HAP-1 (cell line): ENCODE data around the gene COX19.

Experiments used
- DNase-seq, 2 experiments: peaks; one replicate each; pipeline ENCODE4 v3.0.0-alpha.2; 2016 to 2020; ENCODE audit warnings: low spot score in 2 of 2
- H3K27me3 ChIP-seq: fragments of 250-450 bp; sonication (Bioruptor Pico); 2 replicates; pipeline ENCODE4 v1.5.1; 2020; ENCODE audit warnings: low read depth, mild to moderate bottlenecking, moderate library complexity
- H3K36me3 ChIP-seq: fragments of 250-450 bp; sonication (Bioruptor Pico); replicated peaks from 2 replicates; pipeline ENCODE4 v1.5.1; 2020; ENCODE audit warnings: mild to moderate bottlenecking
- H3K4me1 ChIP-seq: fragments of 250-450 bp; sonication (Bioruptor Pico); 2 replicates; pipeline ENCODE4 v1.5.1; 2020; ENCODE audit warnings: mild to moderate bottlenecking
- H3K4me3 ChIP-seq: fragments of 250-450 bp; sonication (Bioruptor Pico); 2 replicates; pipeline ENCODE4 v1.5.1; 2020; ENCODE audit warnings: mild to moderate bottlenecking, moderate library complexity
- H3K9me3 ChIP-seq: fragments of 250-450 bp; sonication (Bioruptor Pico); 2 replicates; pipeline ENCODE4 v1.5.1; 2020; ENCODE audit warnings: mild to moderate bottlenecking, moderate library complexity
- in situ Hi-C: fragments of 300-500 bp; cut with MboI; formaldehyde crosslinking; loops from 3 replicates; pipeline ENCODE4 v1.14.3; 2020; ENCODE audit warnings: low sequenced_read_pairs, inconsistent platforms, mixed read lengths

The COX19 gene

DNA sequence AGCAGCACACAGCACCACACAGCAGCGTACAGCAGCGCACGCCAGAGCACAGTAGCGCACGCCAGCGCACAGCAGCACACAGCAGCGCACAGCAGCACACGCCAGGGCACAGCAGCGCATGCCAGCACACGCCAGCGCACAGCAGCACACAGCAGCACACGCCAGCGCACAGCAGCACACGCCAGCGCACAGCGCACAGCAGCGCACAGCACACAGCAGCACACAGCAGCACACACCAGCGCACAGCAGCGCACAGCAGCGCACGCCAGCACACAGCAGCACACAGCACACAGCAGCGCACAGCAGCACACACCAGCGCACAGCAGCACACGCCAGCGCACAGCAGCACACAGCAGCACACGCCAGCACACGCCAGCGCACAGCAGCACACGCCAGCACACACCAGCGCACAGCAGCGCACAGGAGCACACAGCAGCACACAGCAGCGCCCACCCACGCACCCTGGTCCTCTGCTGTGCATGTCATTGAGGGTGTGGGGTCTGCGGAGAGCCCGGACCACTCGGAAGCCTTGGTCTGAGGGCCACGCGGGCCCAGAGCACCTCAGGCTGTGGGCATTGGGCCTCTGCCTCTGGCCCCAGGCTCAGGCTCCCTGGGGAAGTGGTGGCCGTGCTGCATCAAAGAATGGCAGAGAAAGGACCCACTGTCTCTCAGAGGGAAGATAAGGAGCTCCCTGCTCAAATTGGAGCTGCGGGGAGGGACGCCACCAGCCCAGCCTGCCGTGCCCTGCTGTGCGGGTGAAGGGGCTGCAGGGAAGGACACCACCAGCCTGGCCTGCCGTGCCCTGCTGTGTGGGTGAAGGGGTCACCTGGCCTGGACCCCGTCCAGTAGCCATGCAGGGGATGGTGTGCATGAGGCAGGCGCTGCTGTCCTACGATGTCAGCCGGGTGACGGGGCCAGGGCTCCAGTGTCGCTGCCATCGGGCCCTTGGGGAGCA, 41.5 kb upstream of the COX19 start:
- peaks cover 10% of the 10 kb centered on the region; the same call in 1 of the 2 replicates for H3K36me3 ChIP-seq
- no peaks in the 10 kb centered on the region for H3K4me1 ChIP-seq
- peaks cover 2% of the 10 kb centered on the region; the same call in 1 of the 2 replicates for H3K9me3 ChIP-seq
- DNase-seq: no peak
- H3K4me3 ChIP-seq: no peak overlapping the region
- H3K27me3 ChIP-seq: no peaks in the 10 kb centered on the region
- in situ Hi-C loops: no loop called here

- Histone ChIP-seq H3K36me3 (0 out of 2 replicates have a peak, but pooled peaks cover 3% of the 10 kb centered on the region), H3K4me3 (no peak overlapping the region), H3K27me3 (no peaks in the 10 kb centered on the region), H3K4me1 (no peaks in the 10 kb centered on the region), H3K9me3 (no peaks in the 10 kb centered on the region)
- in situ Hi-C loops: no loop called here
- no peak for DNase-seq
Measured at GRCh38 chr7:1015196-1016121, 40.1 kb upstream of the COX19 start.

DNA sequence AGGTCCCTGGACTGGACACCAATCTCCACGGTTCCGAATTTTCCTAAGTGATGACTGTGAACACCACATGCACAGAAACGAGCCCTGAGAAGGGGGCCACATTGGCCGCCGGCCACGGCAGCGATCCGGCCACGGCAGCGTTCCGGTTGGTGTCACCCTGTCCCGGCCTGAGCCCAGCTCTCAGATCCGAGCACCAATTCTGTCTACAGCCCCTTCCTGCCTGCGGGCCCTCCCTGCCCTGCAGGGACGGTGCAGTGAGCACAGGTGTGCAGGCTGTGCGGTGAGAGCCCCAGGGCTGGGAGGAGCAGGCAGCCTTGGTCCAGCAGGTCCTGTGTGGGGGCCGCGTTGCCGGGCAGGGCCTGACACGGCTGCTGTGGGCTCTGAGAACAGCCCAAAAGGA, 39.3 kb upstream of the COX19 start:
- no peak overlapping the region for H3K4me3 ChIP-seq
- H3K4me1 ChIP-seq: no peaks in the 10 kb centered on the region
- no peak for DNase-seq
- in situ Hi-C loops: no loop called here
- H3K36me3 ChIP-seq: 0 out of 2 replicates have a peak, but pooled peaks cover 3% of the 10 kb centered on the region
- H3K9me3 ChIP-seq: no peaks in the 10 kb centered on the region
- no peaks in the 10 kb centered on the region for H3K27me3 ChIP-seq

- DNase-seq: no peak
- no peaks in the 10 kb centered on the region for H3K27me3 ChIP-seq
- in situ Hi-C loops: no loop called here
- H3K36me3 ChIP-seq: peaks cover 7% of the 10 kb centered on the region; the same call in 1 of the 2 replicates
- H3K9me3 ChIP-seq: no peaks in the 10 kb centered on the region
- no peak overlapping the region for H3K4me3 ChIP-seq
- no peaks in the 10 kb centered on the region for H3K4me1 ChIP-seq
Measured at GRCh38 chr7:1013581-1013980, 38.2 kb upstream of the COX19 start.

GRCh38 chr7:1012716-1013095, 37.4 kb upstream of the COX19 start:
- no peak overlapping the region for H3K4me3 ChIP-seq
- H3K27me3 ChIP-seq: no peaks in the 10 kb centered on the region
- no peaks in the 10 kb centered on the region for H3K9me3 ChIP-seq
- in situ Hi-C loops: no loop called here
- no peak for DNase-seq
- peaks cover 4% of the 10 kb centered on the region for H3K36me3 ChIP-seq
- no peaks in the 10 kb centered on the region for H3K4me1 ChIP-seq

- H3K27me3 ChIP-seq: no peaks in the 10 kb centered on the region
- H3K9me3 ChIP-seq: no peaks in the 10 kb centered on the region
- in situ Hi-C loops: no loop called here
- no peaks in the 10 kb centered on the region for H3K4me1 ChIP-seq
- DNase-seq: no peak
- no peak overlapping the region for H3K4me3 ChIP-seq
- peaks cover 8% of the 10 kb centered on the region for H3K36me3 ChIP-seq
Measured at GRCh38 chr7:1012004-1012715, 36.8 kb upstream of the COX19 start.

DNA sequence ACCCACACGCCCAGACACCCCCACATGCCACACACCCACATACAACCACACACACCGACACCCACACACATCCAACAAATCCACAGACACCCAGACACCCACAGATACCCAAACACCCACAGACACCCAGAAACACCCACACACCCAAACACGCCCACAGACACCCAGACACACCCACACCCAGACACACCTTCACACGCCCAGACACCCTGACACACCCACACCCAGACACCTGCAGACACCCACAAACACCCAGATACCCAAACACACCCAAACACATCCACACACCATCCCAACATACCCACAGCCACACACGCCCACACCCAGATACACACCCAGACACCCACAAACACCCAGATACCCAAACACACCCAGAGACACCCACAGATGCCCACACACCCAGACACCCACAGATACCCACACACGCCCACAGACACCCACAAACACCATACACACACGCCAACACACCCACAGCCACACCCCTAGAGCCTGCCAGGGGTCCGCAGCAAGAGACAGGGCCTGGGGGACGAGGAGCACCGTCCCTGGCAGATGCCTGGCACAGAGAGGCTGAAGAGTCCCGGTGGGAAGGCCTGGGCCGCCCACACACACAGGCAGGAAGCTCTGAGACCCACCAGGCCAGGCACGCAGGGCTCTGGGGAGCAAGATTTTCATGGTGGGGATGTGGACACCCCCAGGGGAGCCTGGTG, 36.1 kb upstream of the COX19 start:
- DNase-seq: no peak
- no peaks in the 10 kb centered on the region for H3K9me3 ChIP-seq
- in situ Hi-C loops: no loop called here
- H3K36me3 ChIP-seq: peaks cover 8% of the 10 kb centered on the region
- H3K4me1 ChIP-seq: no peaks in the 10 kb centered on the region
- no peak overlapping the region for H3K4me3 ChIP-seq
- no peaks in the 10 kb centered on the region for H3K27me3 ChIP-seq

GRCh38 chr7:1010226-1010625, 34.9 kb upstream of the COX19 start:
- no peak for DNase-seq
- Histone ChIP-seq H3K4me3 (no peak overlapping the region), H3K9me3 (no peaks in the 10 kb centered on the region), H3K4me1 (no peaks in the 10 kb centered on the region), H3K36me3 (peaks cover 8% of the 10 kb centered on the region), H3K27me3 (no peaks in the 10 kb centered on the region)
- in situ Hi-C loops: no loop called here

DNA sequence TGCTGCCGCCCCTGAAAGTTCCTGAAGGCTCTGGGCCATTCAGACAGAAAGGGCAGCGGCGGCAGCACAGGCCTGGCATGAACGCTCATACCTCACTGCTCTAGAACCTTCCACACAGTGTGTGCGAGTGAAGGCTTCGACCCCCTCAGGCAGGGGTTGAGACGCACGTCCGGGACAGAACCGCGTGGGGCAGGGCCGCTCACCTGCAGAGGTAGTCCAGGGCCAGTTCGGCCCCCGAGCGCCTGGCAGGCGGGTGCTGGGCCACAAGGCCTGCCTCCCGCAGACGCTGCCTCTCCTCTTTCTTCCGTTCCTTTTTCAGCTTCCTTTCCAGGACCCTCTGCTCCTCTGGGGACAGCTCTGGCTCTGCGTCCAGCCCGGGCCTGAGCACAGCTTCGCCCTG, 34.4 kb upstream of the COX19 start:
- in situ Hi-C loops: no loop called here
- Histone ChIP-seq H3K36me3 (peaks cover 8% of the 10 kb centered on the region), H3K4me1 (no peaks in the 10 kb centered on the region), H3K27me3 (no peaks in the 10 kb centered on the region), H3K4me3 (no peak overlapping the region), H3K9me3 (no peaks in the 10 kb centered on the region)
- DNase-seq: no peak

DNA sequence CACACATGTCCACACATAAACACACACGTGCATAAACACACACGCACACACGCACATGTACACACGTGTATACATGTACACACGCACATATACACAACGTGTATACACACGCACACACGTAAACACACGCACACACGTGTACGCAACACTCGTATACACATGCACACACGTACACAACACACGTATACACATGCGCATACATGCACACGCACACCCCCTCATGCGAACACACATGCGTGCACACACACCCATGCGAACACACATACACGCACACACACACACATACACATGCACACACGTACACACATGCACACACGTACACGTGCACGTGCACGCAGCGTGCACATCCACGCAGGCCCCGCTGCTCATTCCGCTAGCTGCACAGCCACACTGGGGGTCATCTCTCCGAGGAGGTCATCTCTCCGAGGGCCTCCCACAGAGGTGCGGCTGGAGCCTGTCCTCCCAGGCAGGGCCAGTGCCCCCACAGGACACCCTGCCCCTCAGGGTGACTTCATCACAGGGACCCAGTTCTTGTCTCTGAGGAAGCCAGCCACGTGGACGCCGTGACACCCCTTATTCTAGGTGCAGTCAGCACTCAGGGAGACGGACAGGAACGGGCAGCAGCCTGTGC, 33.5 kb upstream of the COX19 start:
- Histone ChIP-seq H3K36me3 (peaks cover 8% of the 10 kb centered on the region), H3K27me3 (no peaks in the 10 kb centered on the region), H3K9me3 (no peaks in the 10 kb centered on the region), H3K4me3 (no peak overlapping the region), H3K4me1 (no peaks in the 10 kb centered on the region)
- DNase-seq: no peak
- in situ Hi-C loops: no loop called here

GRCh38 chr7:1007901-1008300, 32.6 kb upstream of the COX19 start:
- H3K27me3 ChIP-seq: no peaks in the 10 kb centered on the region
- in situ Hi-C loops: no loop called here
- no peak for DNase-seq

DNA sequence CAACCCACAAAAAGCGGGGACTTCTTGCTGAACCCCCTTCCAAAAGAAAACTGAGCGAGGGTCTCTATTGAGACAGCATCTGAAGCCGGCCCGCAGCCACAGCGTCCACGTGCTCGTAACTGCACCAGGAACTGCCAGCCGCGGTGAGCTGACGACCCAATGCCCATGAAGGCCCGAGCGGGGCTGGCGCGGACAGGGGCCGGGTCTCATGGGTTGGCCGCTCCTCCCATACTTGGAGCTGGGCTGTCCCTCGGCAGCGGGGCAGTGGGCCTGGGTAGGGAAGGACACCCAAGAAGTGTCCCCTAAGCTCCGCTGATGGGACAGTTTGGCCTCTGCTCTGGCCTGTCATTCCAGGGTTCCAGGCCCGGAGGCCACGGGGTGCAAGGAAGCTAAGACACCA, 30.0 kb upstream of the COX19 start:
- Histone ChIP-seq H3K36me3 (peaks cover 8% of the 10 kb centered on the region), H3K27me3 (no peaks in the 10 kb centered on the region), H3K4me3 (no peak overlapping the region), H3K9me3 (no peaks in the 10 kb centered on the region), H3K4me1 (no peaks in the 10 kb centered on the region)
- no peak for DNase-seq
- in situ Hi-C loops: no loop called here

More at GRCh38 chr7:1007901-1008300, 32.6 kb upstream of the COX19 start:
- Histone ChIP-seq H3K36me3 (peaks cover 8% of the 10 kb centered on the region), H3K4me3 (no peak overlapping the region), H3K9me3 (no peaks in the 10 kb centered on the region), H3K4me1 (no peaks in the 10 kb centered on the region)
